ENCODE results near the gene PRKAB1. TPM values are rescaled to one million over a fixed set of nuclear protein-coding genes. Genes with fewer than 3 reads are reported as not detected.

Gene PRKAB1
- total and polyA plus RNA-seq, 9 of the 15 experiments (the other 6 are each of a cell fraction or from before 2014, with no cell fraction given): 32.6 to 94.2 (median 63.8) TPM

- no peak for TF ChIP-seq ZBTB40 (IDR thresholded peaks at IDR 0.05)
- no peak for TF ChIP-seq ZBTB40 (CRISPR knock-in tag; IDR thresholded peaks at IDR 0.05)
- no peak for TF ChIP-seq U2AF2 (optimal IDR thresholded peaks at IDR 0.05; ENCODE audit: low read depth, low read length)
- TF ChIP-seq CREM (IDR thresholded peaks at IDR 0.05; ENCODE audit: low read depth): no peak
- TF ChIP-seq ATF6 (CRISPR knock-in tag; IDR thresholded peaks at IDR 0.05): no peak
- no peak for TF ChIP-seq ZNF780A (CRISPR knock-in tag; IDR thresholded peaks at IDR 0.05)
- no peak for TF ChIP-seq KLF10 (CRISPR knock-in tag; IDR thresholded peaks at IDR 0.05)
- no peak for TF ChIP-seq SAFB (IDR thresholded peaks at IDR 0.05; ENCODE audit: borderline replicate concordance, low read depth, low read length)
Observed at GRCh38 chr12:119691202-119691810, 23.4 kb downstream of the PRKAB1 start (continued).

Measured in K562 (cell line).